HEK293 (cell line): ENCODE data around the gene APLP1.

Experiments
- CTCF ChIP-seq: fragments of 450-650 bp; formaldehyde crosslinking; IDR thresholded peaks from 2 replicates; pipeline ENCODE4 v1.5.1; 2016; ENCODE audit warnings: missing biosample characterization, missing genetic modification characterization
- TRIM28 ChIP-seq: IDR thresholded peaks from 2 replicates; pipeline ENCODE4 v1.6.1; 2011; ENCODE audit warnings: low read length, control low read depth, borderline replicate concordance
- ZNF121 ChIP-seq: fragments of 450-650 bp; formaldehyde crosslinking; IDR thresholded peaks from 2 replicates; pipeline ENCODE4 v1.5.1; 2016; ENCODE audit warnings: missing biosample characterization, missing genetic modification characterization
- ZNF169 ChIP-seq: fragments of 450-650 bp; formaldehyde crosslinking; IDR thresholded peaks from 2 replicates; pipeline ENCODE4 v1.5.1; 2016; ENCODE audit warnings: missing biosample characterization, missing genetic modification characterization
- ZNF18 ChIP-seq: fragments of 450-650 bp; formaldehyde crosslinking; IDR thresholded peaks from 2 replicates; pipeline ENCODE4 v1.5.1; 2016; ENCODE audit warnings: missing biosample characterization, missing genetic modification characterization
- ZNF391 ChIP-seq: fragments of 450-650 bp; formaldehyde crosslinking; IDR thresholded peaks from 2 replicates; pipeline ENCODE4 v1.5.1; 2016; ENCODE audit warnings: low read depth, missing biosample characterization, missing genetic modification characterization, borderline replicate concordance
- ZNF624 ChIP-seq: fragments of 450-650 bp; formaldehyde crosslinking; IDR thresholded peaks from 2 replicates; pipeline ENCODE4 v1.5.1; 2017; ENCODE audit warnings: missing biosample characterization, missing genetic modification characterization
- ZSCAN30 ChIP-seq: fragments of 450-650 bp; IDR thresholded peaks from 2 replicates; pipeline ENCODE4 v1.5.1; 2018; ENCODE audit warnings: missing biosample characterization, mild to moderate bottlenecking, missing genetic modification characterization, moderate library complexity
- TF ChIP-seq, protein P1 (sequence below): fragments of 450-650 bp; formaldehyde crosslinking; IDR thresholded peaks from 2 replicates; pipeline ENCODE4 v1.5.1; 2016; ENCODE audit warnings: missing biosample characterization, missing genetic modification characterization
- TF ChIP-seq, protein P2 (sequence below): fragments of 450-650 bp; formaldehyde crosslinking; IDR thresholded peaks from 2 replicates; pipeline ENCODE4 v1.5.1; 2016; ENCODE audit warnings: missing biosample characterization, missing genetic modification characterization

DNA sequence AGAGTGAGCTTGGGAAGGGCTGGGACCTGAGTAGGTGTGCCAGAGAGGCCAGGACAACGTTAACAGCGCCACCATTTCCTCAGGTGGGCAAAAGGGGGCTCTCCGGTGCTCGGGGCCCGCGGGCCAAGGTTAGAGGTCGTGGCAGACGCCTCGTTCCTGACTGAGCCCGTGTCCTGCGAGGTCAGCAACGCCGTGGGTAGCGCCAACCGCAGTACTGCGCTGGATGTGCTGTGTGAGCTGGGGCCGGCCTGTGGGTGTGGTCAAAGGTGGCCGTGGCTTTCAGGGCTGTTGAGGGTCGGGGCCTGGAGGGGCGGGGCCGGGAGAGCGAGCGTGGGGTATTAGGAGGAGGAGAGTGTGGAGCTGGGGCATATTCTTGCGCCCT lies 7.9 kb upstream of the APLP1 start:
- TF ChIP-seq CTCF (tag by site-specific recombination) = no peak
- no peak for TF ChIP-seq TRIM28
- no peak for TF ChIP-seq ZNF169 (tag by site-specific recombination)
- TF ChIP-seq, protein P1, sequence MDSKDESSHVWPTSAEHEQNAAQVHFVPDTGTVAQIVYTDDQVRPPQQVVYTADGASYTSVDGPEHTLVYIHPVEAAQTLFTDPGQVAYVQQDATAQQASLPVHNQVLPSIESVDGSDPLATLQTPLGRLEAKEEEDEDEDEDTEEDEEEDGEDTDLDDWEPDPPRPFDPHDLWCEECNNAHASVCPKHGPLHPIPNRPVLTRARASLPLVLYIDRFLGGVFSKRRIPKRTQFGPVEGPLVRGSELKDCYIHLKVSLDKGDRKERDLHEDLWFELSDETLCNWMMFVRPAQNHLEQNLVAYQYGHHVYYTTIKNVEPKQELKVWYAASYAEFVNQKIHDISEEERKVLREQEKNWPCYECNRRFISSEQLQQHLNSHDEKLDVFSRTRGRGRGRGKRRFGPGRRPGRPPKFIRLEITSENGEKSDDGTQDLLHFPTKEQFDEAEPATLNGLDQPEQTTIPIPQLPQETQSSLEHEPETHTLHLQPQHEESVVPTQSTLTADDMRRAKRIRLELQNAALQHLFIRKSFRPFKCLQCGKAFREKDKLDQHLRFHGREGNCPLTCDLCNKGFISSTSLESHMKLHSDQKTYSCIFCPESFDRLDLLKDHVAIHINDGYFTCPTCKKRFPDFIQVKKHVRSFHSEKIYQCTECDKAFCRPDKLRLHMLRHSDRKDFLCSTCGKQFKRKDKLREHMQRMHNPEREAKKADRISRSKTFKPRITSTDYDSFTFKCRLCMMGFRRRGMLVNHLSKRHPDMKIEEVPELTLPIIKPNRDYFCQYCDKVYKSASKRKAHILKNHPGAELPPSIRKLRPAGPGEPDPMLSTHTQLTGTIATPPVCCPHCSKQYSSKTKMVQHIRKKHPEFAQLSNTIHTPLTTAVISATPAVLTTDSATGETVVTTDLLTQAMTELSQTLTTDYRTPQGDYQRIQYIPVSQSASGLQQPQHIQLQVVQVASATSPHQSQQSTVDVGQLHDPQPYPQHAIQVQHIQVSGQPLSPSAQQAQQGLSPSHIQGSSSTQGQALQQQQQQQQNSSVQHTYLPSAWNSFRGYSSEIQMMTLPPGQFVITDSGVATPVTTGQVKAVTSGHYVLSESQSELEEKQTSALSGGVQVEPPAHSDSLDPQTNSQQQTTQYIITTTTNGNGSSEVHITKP (tag by site-specific recombination) = no peak
- no peak for TF ChIP-seq ZSCAN30 (tag by site-specific recombination)
- TF ChIP-seq ZNF121 = no peak
- no peak for TF ChIP-seq ZNF18 (tag by site-specific recombination)
- no peak for TF ChIP-seq ZNF624 (tag by site-specific recombination)
- TF ChIP-seq ZNF391 (tag by site-specific recombination) = no peak
- TF ChIP-seq, protein P2, sequence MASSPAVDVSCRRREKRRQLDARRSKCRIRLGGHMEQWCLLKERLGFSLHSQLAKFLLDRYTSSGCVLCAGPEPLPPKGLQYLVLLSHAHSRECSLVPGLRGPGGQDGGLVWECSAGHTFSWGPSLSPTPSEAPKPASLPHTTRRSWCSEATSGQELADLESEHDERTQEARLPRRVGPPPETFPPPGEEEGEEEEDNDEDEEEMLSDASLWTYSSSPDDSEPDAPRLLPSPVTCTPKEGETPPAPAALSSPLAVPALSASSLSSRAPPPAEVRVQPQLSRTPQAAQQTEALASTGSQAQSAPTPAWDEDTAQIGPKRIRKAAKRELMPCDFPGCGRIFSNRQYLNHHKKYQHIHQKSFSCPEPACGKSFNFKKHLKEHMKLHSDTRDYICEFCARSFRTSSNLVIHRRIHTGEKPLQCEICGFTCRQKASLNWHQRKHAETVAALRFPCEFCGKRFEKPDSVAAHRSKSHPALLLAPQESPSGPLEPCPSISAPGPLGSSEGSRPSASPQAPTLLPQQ (tag by site-specific recombination) = no peak
